Prostate gland (tissue), 2 donors: ENCODE measurements around the gene DNAJC12.

Experiments
- POLR2A ChIP-seq: fragments of 450-650 bp; IDR thresholded peaks from one replicate; pipeline ENCODE4 v1.6.1; 2016; ENCODE audit warnings: antibody characterized with exemption, mild to moderate bottlenecking
- TF ChIP-seq, protein P1 (sequence below), 4 experiments: fragments of 200-600 bp in 2 of 4; fragments of 450-650 bp in 2 of 4; sonication (generic) in 2 of 4; IDR thresholded peaks; 1 replicate in 3 of 4; 2 replicates in 1 of 4; pipeline ENCODE4 v1.5.1; 2016 to 2019; ENCODE audit warnings: antibody characterized with exemption in 4 of 4, mild to moderate bottlenecking in 2 of 4, moderate library complexity in 2 of 4

DNA sequence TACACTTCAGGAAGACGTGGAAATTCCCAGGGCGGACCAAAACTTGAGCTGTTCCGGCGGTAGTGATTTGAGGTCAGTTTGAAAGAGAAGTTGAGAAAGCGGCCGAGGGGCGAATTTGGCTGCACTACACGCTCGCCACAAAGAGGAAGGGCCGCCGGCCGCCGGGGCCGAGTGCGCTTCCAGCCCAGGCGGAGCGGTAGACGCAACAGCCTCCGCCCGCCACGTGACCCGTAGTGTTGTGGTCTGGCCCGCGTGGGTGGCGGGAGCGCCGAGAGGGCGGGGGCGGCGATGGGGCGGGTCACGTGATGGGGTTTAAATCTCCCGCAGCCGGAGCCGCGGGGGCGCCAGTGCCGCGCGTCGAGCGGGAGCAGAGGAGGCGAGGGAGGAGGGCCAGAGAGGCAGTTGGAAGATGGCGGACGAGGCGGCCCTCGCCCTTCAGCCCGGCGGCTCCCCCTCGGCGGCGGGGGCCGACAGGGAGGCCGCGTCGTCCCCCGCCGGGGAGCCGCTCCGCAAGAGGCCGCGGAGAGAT, 46.4 kb upstream of the DNAJC12 start, which contains the start of gene SIRT1:
- TF ChIP-seq, protein P1, sequence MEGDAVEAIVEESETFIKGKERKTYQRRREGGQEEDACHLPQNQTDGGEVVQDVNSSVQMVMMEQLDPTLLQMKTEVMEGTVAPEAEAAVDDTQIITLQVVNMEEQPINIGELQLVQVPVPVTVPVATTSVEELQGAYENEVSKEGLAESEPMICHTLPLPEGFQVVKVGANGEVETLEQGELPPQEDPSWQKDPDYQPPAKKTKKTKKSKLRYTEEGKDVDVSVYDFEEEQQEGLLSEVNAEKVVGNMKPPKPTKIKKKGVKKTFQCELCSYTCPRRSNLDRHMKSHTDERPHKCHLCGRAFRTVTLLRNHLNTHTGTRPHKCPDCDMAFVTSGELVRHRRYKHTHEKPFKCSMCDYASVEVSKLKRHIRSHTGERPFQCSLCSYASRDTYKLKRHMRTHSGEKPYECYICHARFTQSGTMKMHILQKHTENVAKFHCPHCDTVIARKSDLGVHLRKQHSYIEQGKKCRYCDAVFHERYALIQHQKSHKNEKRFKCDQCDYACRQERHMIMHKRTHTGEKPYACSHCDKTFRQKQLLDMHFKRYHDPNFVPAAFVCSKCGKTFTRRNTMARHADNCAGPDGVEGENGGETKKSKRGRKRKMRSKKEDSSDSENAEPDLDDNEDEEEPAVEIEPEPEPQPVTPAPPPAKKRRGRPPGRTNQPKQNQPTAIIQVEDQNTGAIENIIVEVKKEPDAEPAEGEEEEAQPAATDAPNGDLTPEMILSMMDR (IDR thresholded peaks at IDR 0.05), result no peak
- TF ChIP-seq POLR2A, result peak; percentile 92
